Nephron progenitor cell (in vitro differentiated cells): Measurements from ENCODE around the gene ZNF672.

ENCODE experiments used
- DNase-seq: peaks from one replicate; pipeline ENCODE4 v3.0.0; 2021
- H3K27ac Mint-ChIP-seq: 2 replicates; pipeline ENCODE4 v1.8.0; 2021; ENCODE audit warnings: mild to moderate bottlenecking, moderate library complexity, mixed read lengths
- H3K27me3 Mint-ChIP-seq: 2 replicates; pipeline ENCODE4 v1.8.0; 2021; ENCODE audit warnings: mild to moderate bottlenecking, low read depth, mixed read lengths; ENCODE audit not compliant: poor library complexity
- H3K36me3 Mint-ChIP-seq: 2 replicates; pipeline ENCODE4 v1.8.0; 2021; ENCODE audit warnings: low read depth, mixed read lengths
- H3K4me1 Mint-ChIP-seq: 2 replicates; pipeline ENCODE4 v1.8.0; 2021; ENCODE audit warnings: mixed read lengths
- H3K4me3 Mint-ChIP-seq: 2 replicates; pipeline ENCODE4 v1.8.0; 2021; ENCODE audit warnings: mild to moderate bottlenecking, moderate library complexity, mixed read lengths
- H3K9me3 Mint-ChIP-seq: 2 replicates; pipeline ENCODE4 v1.8.0; 2021; ENCODE audit warnings: mild to moderate bottlenecking, moderate library complexity, mixed read lengths
- CTCF ChIP-seq: fragments of 200-600 bp; sonication (generic); IDR thresholded peaks from 2 replicates; pipeline ENCODE4 v1.5.0; 2021; ENCODE audit warnings: antibody characterized with exemption

ZNF672 gene

GRCh38 chr1:248837045-248837780 is 811 bp upstream of the ZNF672 start:
- no peaks in the 10 kb centered on the region for H3K36me3 Mint-ChIP-seq
- DNase-seq, result no peak
- H3K27me3 Mint-ChIP-seq, result peaks cover 14% of the 10 kb centered on the region
- H3K9me3 Mint-ChIP-seq, result no peaks in the 10 kb centered on the region
- H3K4me1 Mint-ChIP-seq, result peaks cover 23% of the 10 kb centered on the region
- H3K4me3 Mint-ChIP-seq, result no peak overlapping the region
- H3K27ac Mint-ChIP-seq, result no peak overlapping the region
- TF ChIP-seq CTCF, result no peak

DNA sequence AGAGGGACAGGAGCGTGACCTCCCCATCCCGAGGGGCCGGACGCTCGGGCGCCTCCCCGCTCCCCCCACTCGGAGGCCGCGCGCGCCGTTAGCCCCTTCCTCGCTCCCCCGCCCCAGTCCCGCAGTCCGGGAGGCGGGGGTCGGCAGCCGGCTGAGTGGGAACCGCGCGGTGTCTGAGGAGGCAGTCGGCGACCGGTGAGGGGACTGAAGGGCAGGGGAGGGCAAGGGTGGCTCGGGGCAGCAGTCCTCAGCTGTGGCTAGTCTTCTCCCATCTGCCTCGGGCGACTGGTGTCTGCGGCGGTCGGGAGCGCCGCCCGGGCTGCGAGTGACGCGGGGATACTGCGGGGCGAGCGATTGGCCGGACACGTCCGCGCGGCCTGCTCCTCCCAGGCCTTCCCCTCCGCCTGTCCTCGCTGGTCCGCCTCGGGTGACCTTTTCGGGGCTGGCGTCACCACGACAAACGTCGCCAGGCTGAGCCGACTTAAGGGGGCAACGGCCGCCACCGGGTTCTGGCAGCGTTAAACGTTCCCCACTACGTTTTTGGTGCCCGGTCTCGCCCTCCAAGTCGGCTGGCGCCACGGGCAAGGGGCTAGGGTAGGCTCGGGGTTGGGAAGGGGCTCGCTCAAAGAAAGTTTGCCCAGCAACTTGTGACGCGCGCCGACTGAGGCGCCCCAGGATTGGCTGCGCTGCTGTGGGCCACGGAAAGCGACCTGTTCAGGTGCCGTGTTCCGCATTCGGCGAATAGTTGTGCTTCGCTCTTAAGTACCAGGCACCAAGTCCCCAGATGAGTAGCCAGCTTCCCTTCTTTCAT is 538 bp downstream of the ZNF672 start:
- peaks cover 27% of the 10 kb centered on the region for H3K4me1 Mint-ChIP-seq
- DNase-seq, result peak; percentile 92
- no peaks in the 10 kb centered on the region for H3K36me3 Mint-ChIP-seq
- no peaks in the 10 kb centered on the region for H3K9me3 Mint-ChIP-seq
- H3K27ac Mint-ChIP-seq, result peak overlapping the region; percentile 98
- H3K4me3 Mint-ChIP-seq, result no peak overlapping the region
- no peak for TF ChIP-seq CTCF
- peaks cover 4% of the 10 kb centered on the region for H3K27me3 Mint-ChIP-seq

DNA sequence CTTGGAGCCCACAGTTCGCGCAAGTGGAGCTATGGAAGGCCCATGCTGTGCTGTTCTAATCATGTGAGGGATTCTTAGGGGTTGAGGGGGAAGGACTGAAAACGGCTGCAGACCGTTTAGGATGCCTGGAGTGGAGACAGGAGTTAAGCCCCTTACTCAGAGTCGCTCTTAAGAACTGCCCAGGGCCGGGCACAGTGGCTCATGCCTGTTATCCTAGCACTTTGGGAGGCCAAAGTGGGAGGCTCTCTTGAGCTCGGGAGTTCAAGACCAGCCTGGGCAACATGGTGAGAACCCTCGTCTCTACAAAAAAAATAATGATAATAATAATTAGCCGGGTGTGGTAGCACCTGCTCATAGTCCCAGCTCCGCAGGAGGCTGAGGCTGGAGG is 1.1 kb downstream of the ZNF672 start:
- no peaks in the 10 kb centered on the region for H3K9me3 Mint-ChIP-seq

GRCh38 chr1:248840946-248841345 is 2.9 kb downstream of the ZNF672 start:
- DNase-seq, result no peak
- no peaks in the 10 kb centered on the region for H3K36me3 Mint-ChIP-seq
- TF ChIP-seq CTCF, result no peak
- H3K27me3 Mint-ChIP-seq, result no peaks in the 10 kb centered on the region
- peaks cover 27% of the 10 kb centered on the region for H3K4me1 Mint-ChIP-seq
- no peak overlapping the region for H3K27ac Mint-ChIP-seq
- no peak overlapping the region for H3K4me3 Mint-ChIP-seq
- no peaks in the 10 kb centered on the region for H3K9me3 Mint-ChIP-seq

More for the DNA sequence above, 1.1 kb downstream of the ZNF672 start:
- no peak for DNase-seq
- H3K4me1 Mint-ChIP-seq, result peaks cover 27% of the 10 kb centered on the region
- no peak overlapping the region for H3K4me3 Mint-ChIP-seq
- no peak for TF ChIP-seq CTCF
- H3K27me3 Mint-ChIP-seq, result no peaks in the 10 kb centered on the region
- no peaks in the 10 kb centered on the region for H3K36me3 Mint-ChIP-seq
- peak overlapping the region; percentile 98 for H3K27ac Mint-ChIP-seq

GRCh38 chr1:248841702-248842395 is 3.8 kb downstream of the ZNF672 start:
- Mint-ChIP-seq H3K4me3 (no peak overlapping the region), H3K27me3 (no peaks in the 10 kb centered on the region), H3K27ac (peak overlapping the region; percentile 75), H3K9me3 (no peaks in the 10 kb centered on the region), H3K36me3 (no peaks in the 10 kb centered on the region), H3K4me1 (peaks cover 27% of the 10 kb centered on the region)
- peak; percentile 62 for TF ChIP-seq CTCF
- DNase-seq, result peak; percentile 47
